ENCODE measurements around the gene KAZN.

KAZN gene

GRCh38 chr1:14982029-14982428 lies 383.5 kb downstream of the KAZN start:
- H3K27me3 ChIP-seq (replicated peaks; ENCODE audit: control insufficient read depth, insufficient read depth, low read length): no peaks in the 10 kb centered on the region
- DNase-seq (ENCODE audit: extremely low read depth, insufficient read length): no peak
- no peaks in the 10 kb centered on the region for H3K36me3 ChIP-seq (ENCODE audit: control insufficient read depth, insufficient read depth, low read length)
- no peak for TF ChIP-seq CTCF (IDR thresholded peaks at IDR 0.05; ENCODE audit: insufficient read depth, low read length, poor library complexity, severe bottlenecking)
- no peak overlapping the region for H3K4me3 ChIP-seq (replicated peaks; ENCODE audit: low read depth, low read length)

GRCh38 chr1:14983277-14983676 lies 384.8 kb downstream of the KAZN start:
- Histone ChIP-seq H3K27me3 (replicated peaks; ENCODE audit: control insufficient read depth, insufficient read depth, low read length) (no peaks in the 10 kb centered on the region), H3K36me3 (ENCODE audit: control insufficient read depth, insufficient read depth, low read length) (no peaks in the 10 kb centered on the region), H3K4me3 (replicated peaks; ENCODE audit: low read depth, low read length) (no peak overlapping the region)
- DNase-seq (ENCODE audit: extremely low read depth, insufficient read length): no peak
- no peak for TF ChIP-seq CTCF (IDR thresholded peaks at IDR 0.05; ENCODE audit: insufficient read depth, low read length, poor library complexity, severe bottlenecking)

GRCh38 chr1:14986168-14986567 lies 387.7 kb downstream of the KAZN start:
- H3K36me3 ChIP-seq (ENCODE audit: control insufficient read depth, insufficient read depth, low read length): no peaks in the 10 kb centered on the region
- TF ChIP-seq CTCF (IDR thresholded peaks at IDR 0.05; ENCODE audit: insufficient read depth, low read length, poor library complexity, severe bottlenecking): no peak
- H3K27me3 ChIP-seq (replicated peaks; ENCODE audit: control insufficient read depth, insufficient read depth, low read length): no peaks in the 10 kb centered on the region
- no peak overlapping the region for H3K4me3 ChIP-seq (replicated peaks; ENCODE audit: low read depth, low read length)
- DNase-seq (ENCODE audit: extremely low read depth, insufficient read length): no peak

GRCh38 chr1:14987829-14988603 lies 389.5 kb downstream of the KAZN start:
- no peak for DNase-seq (ENCODE audit: extremely low read depth, insufficient read length)
- Histone ChIP-seq H3K4me3 (replicated peaks; ENCODE audit: low read depth, low read length) (no peak overlapping the region), H3K27me3 (replicated peaks; ENCODE audit: control insufficient read depth, insufficient read depth, low read length) (no peaks in the 10 kb centered on the region), H3K36me3 (ENCODE audit: control insufficient read depth, insufficient read depth, low read length) (no peaks in the 10 kb centered on the region)
- TF ChIP-seq CTCF (IDR thresholded peaks at IDR 0.05; ENCODE audit: insufficient read depth, low read length, poor library complexity, severe bottlenecking): no peak

- TF ChIP-seq CTCF (IDR thresholded peaks at IDR 0.05; ENCODE audit: insufficient read depth, low read length, poor library complexity, severe bottlenecking): no peak
- no peaks in the 10 kb centered on the region for H3K27me3 ChIP-seq (replicated peaks; ENCODE audit: control insufficient read depth, insufficient read depth, low read length)
- H3K4me3 ChIP-seq (replicated peaks; ENCODE audit: low read depth, low read length): no peak overlapping the region
- H3K36me3 ChIP-seq (ENCODE audit: control insufficient read depth, insufficient read depth, low read length): no peaks in the 10 kb centered on the region
- no peak for DNase-seq (ENCODE audit: extremely low read depth, insufficient read length)
Measured at GRCh38 chr1:14988636-14989035, 390.2 kb downstream of the KAZN start.
